GM21423 (cell line): ENCODE measurements around the gene FMNL2.
"Not testable (repeated sequence)": the region's sequence is repeated elsewhere in the genome, so short reads cannot be mapped to it uniquely, and the experiment has no call there.

Experiments
- ATAC-seq: cut with Tn5 transposase; IDR thresholded peaks from one replicate; pipeline ENCODE4 v1.9.1; 2021; ENCODE audit warnings: mild to moderate bottlenecking, moderate library complexity; ENCODE audit not compliant: unreplicated experiment

FMNL2 gene

GRCh38 chr2:152335016-152335725, at the start of gene FMNL2:
Gene FMNL2, plus strand, starts transcription at chr2:152335174.
- ATAC-seq = peak; percentile 82

GRCh38 chr2:152292991-152293390, 42.0 kb upstream of the FMNL2 start:
- no peak for ATAC-seq

GRCh38 chr2:152297715-152298114, 37.3 kb upstream of the FMNL2 start:
- ATAC-seq = no peak

- no peak for ATAC-seq
Observed at GRCh38 chr2:152298754-152299153, 36.2 kb upstream of the FMNL2 start.

GRCh38 chr2:152301131-152301530, 33.8 kb upstream of the FMNL2 start:
- no peak for ATAC-seq

GRCh38 chr2:152303951-152304350, 31.0 kb upstream of the FMNL2 start:
- no peak for ATAC-seq

GRCh38 chr2:152304836-152305235, 30.1 kb upstream of the FMNL2 start:
- ATAC-seq = no peak

- no peak for ATAC-seq
Observed at GRCh38 chr2:152307863-152308262, 27.1 kb upstream of the FMNL2 start.

GRCh38 chr2:152309352-152310214, 25.4 kb upstream of the FMNL2 start:
- ATAC-seq = no peak

- no peak for ATAC-seq
Observed at GRCh38 chr2:152319822-152320570, 15.0 kb upstream of the FMNL2 start.

- no peak for ATAC-seq
Observed at GRCh38 chr2:152320814-152321213, 14.2 kb upstream of the FMNL2 start.

- ATAC-seq = no peak
Observed at GRCh38 chr2:152322222-152322621, 12.8 kb upstream of the FMNL2 start.

GRCh38 chr2:152325126-152325525, 9.8 kb upstream of the FMNL2 start:
- ATAC-seq = not testable (repeated sequence)

- no peak for ATAC-seq
Observed at GRCh38 chr2:152326710-152327109, 8.3 kb upstream of the FMNL2 start.

GRCh38 chr2:152328013-152328412, 7.0 kb upstream of the FMNL2 start:
- no peak for ATAC-seq

GRCh38 chr2:152330235-152330866, 4.6 kb upstream of the FMNL2 start:
- no peak for ATAC-seq

GRCh38 chr2:152334701-152335015, 316 bp upstream of the FMNL2 start:
- no peak for ATAC-seq

GRCh38 chr2:152335726-152336118, 748 bp downstream of the FMNL2 start:
- peak; percentile 8 for ATAC-seq

GRCh38 chr2:152336119-152336853, 1.3 kb downstream of the FMNL2 start:
- ATAC-seq = peak; percentile 33

GRCh38 chr2:152336854-152337510, 2.0 kb downstream of the FMNL2 start:
- no peak for ATAC-seq
